ENCODE results near the gene MAPK8. TPM values are rescaled to one million over a fixed set of nuclear protein-coding genes. Genes with fewer than 3 reads are reported as not detected.

MAPK8 gene
- total and polyA plus RNA-seq, 2 of the 4 experiments (the other 2 are of a cell fraction): 41.5 to 54.7 TPM

- ATAC-seq (ENCODE audit: low read depth): no peak
- H4K5ac ChIP-seq (ENCODE audit: low read depth, low read length): no peak overlapping the region
- CTCF ChIA-PET: no interaction called here
These were observed 39.9 kb upstream of the MAPK8 start for GRCh38 chr10:48266528-48266927.

More at GRCh38 chr10:48266528-48266927, 39.9 kb upstream of the MAPK8 start:
- dilution Hi-C loops (cut with HindIII; ENCODE audit: low sequenced_read_pairs, unreplicated experiment) (no loop called here), intact Hi-C loops (cut with micrococcal nuclease) (no loop called here), in situ Hi-C loops (cut with MboI; ENCODE audit: low sequenced_read_pairs) (no loop called here)
- Histone ChIP-seq H2BK15ac (ENCODE audit: low read depth, low read length) (no peak overlapping the region), H3K9me3 (ENCODE audit: control insufficient read depth, insufficient read depth, low read length) (no peaks in the 10 kb centered on the region), H3K4ac (ENCODE audit: low read depth, low read length) (no peak overlapping the region), H2BK20ac (ENCODE audit: low read depth, low read length) (no peak overlapping the region), H3K36me3 (ENCODE audit: control insufficient read depth, insufficient read depth, low read length) (no peaks in the 10 kb centered on the region), H2BK120ac (ENCODE audit: low read depth, low read length) (no peak overlapping the region), H3K14ac (replicated peaks; ENCODE audit: low read depth, low read length) (no peak overlapping the region), H3K56ac (ENCODE audit: extremely low read depth, insufficient read depth, low read length) (no peak overlapping the region), H3K18ac (ENCODE audit: low read depth, low read length) (no peak overlapping the region), H2AK5ac (ENCODE audit: low read depth, low read length) (no peak overlapping the region), H4K91ac (ENCODE audit: insufficient read depth, low read depth, low read length) (no peak overlapping the region), H3K4me2 (ENCODE audit: low read depth, low read length) (no peak overlapping the region), H4K20me1 (ENCODE audit: insufficient read depth, low read length) (no peaks in the 10 kb centered on the region), H3K27ac (ENCODE audit: insufficient read depth, low read length) (no peak overlapping the region), H4K8ac (ENCODE audit: low read depth in 2 of 2, low read length in 2 of 2) (no peak overlapping the region), H3K4me1 (ENCODE audit: control insufficient read depth, insufficient read depth, low read length) (no peaks in the 10 kb centered on the region), H2AK9ac (replicated peaks; ENCODE audit: low read depth, low read length, poor library complexity) (no peak overlapping the region), H3K4me3 (ENCODE audit: insufficient read depth, low read depth, low read length) (no peak overlapping the region), H3K9ac (ENCODE audit: low read depth, low read length) (no peak overlapping the region), H2AFZ (replicated peaks; ENCODE audit: low read length, poor library complexity) (no peak overlapping the region), H2BK5ac (ENCODE audit: low read depth, low read length, poor library complexity, severe bottlenecking) (no peak overlapping the region), H3K23ac (ENCODE audit: low read depth, low read length) (no peak overlapping the region), H3K79me1 (ENCODE audit: low read depth in 1 of 2, low read length in 2 of 2) (no peaks in the 10 kb centered on the region), H3K27me3 (ENCODE audit: control insufficient read depth, insufficient read depth, low read length) (peaks cover 20% of the 10 kb centered on the region), H3K9me1 (ENCODE audit: insufficient read depth, low read length) (no peaks in the 10 kb centered on the region)
- POLR2A ChIA-PET (ENCODE audit: unreplicated experiment): no interaction called here
- no CpG with 5 or more reads among the region's 4 CpGs for WGBS, 2 experiments (ENCODE audit: extremely low coverage in 2 of 2, insufficient read length in 1 of 2)
- no peak for DNase-seq
- no TSS peak for BruUV-seq (replicated peaks)
- TF ChIP-seq, protein P1, sequence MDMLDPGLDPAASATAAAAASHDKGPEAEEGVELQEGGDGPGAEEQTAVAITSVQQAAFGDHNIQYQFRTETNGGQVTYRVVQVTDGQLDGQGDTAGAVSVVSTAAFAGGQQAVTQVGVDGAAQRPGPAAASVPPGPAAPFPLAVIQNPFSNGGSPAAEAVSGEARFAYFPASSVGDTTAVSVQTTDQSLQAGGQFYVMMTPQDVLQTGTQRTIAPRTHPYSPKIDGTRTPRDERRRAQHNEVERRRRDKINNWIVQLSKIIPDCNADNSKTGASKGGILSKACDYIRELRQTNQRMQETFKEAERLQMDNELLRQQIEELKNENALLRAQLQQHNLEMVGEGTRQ (IDR thresholded peaks at IDR 0.05; ENCODE audit: low read depth, low read length): no peak
- TF ChIP-seq RCOR1 (IDR thresholded peaks at IDR 0.05; ENCODE audit: insufficient replicate concordance, low read length): no peak
- no peak for TF ChIP-seq NFE2L2 (IDR thresholded peaks at IDR 0.05; ENCODE audit: low read depth, low read length)
- no peak for TF ChIP-seq MAFK (IDR thresholded peaks at IDR 0.05; ENCODE audit: low read depth, low read length)
- TF ChIP-seq RAD21 (IDR thresholded peaks at IDR 0.05; ENCODE audit: low read length): no peak
- no peak for TF ChIP-seq MAZ (IDR thresholded peaks at IDR 0.05; ENCODE audit: borderline replicate concordance, low read depth, low read length)
- TF ChIP-seq MXI1 (IDR thresholded peaks at IDR 0.05; ENCODE audit: borderline replicate concordance, low read depth, low read length): no peak
- TF ChIP-seq, protein P2, sequence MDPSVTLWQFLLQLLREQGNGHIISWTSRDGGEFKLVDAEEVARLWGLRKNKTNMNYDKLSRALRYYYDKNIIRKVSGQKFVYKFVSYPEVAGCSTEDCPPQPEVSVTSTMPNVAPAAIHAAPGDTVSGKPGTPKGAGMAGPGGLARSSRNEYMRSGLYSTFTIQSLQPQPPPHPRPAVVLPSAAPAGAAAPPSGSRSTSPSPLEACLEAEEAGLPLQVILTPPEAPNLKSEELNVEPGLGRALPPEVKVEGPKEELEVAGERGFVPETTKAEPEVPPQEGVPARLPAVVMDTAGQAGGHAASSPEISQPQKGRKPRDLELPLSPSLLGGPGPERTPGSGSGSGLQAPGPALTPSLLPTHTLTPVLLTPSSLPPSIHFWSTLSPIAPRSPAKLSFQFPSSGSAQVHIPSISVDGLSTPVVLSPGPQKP (IDR thresholded peaks at IDR 0.05; ENCODE audit: borderline replicate concordance, low read depth, low read length): no peak
- TF ChIP-seq CTCF (conservative IDR thresholded peaks at IDR 0.05; ENCODE audit: low read depth, low read length): no peak
- TF ChIP-seq CHD1 (IDR thresholded peaks at IDR 0.05; ENCODE audit: low read depth, low read length): no peak
- TF ChIP-seq SMC3 (IDR thresholded peaks at IDR 0.05; ENCODE audit: low read depth, low read length): no peak
- no peak for TF ChIP-seq POLR2A (IDR thresholded peaks at IDR 0.05; ENCODE audit: low read depth, low read length)
- no peak for TF ChIP-seq FOS (IDR thresholded peaks at IDR 0.05; ENCODE audit: low read depth, low read length)
- no peak for TF ChIP-seq BHLHE40 (IDR thresholded peaks at IDR 0.05; ENCODE audit: low read depth, low read length)
- no peak for TF ChIP-seq RFX5 (IDR thresholded peaks at IDR 0.05; ENCODE audit: low read depth, low read length)
- no peak for TF ChIP-seq CEBPB (IDR thresholded peaks at IDR 0.05; ENCODE audit: low read depth, low read length)

All from IMR-90 (cell line).